Tibial nerve (tissue), 4 donors: ENCODE data around the gene SLC5A6. TPM values are rescaled to one million over a fixed set of nuclear protein-coding genes. Genes with fewer than 3 reads are reported as not detected.

Experiments used
- DNase-seq, 2 donors: peaks; one replicate each; pipeline ENCODE4 v3.0.0-alpha.2; 2019; ENCODE audit warnings: low spot score in 2 of 2
- H3K27ac ChIP-seq, 4 donors: fragments of 200-600 bp; sonication (generic) in 3 of 4; one replicate each; pipeline ENCODE4 v1.5.1; 2017 to 2019; ENCODE audit warnings: mild to moderate bottlenecking in 1 of 4
- H3K27me3 ChIP-seq, 2 donors: fragments of 200-600 bp; sonication (generic) in 1 of 2; one replicate each; pipeline versions ENCODE4 v1.5.1 to v1.6.0; 2017 to 2019
- H3K36me3 ChIP-seq, 3 donors: fragments of 200-600 bp; sonication (generic); one replicate each; pipeline ENCODE4 v1.5.1; 2018 to 2019
- H3K4me1 ChIP-seq, 4 donors: fragments of 200-600 bp; sonication (generic) in 3 of 4; one replicate each; pipeline ENCODE4 v1.5.1; 2017 to 2019
- H3K4me3 ChIP-seq, 4 donors: fragments of 200-600 bp; sonication (generic) in 3 of 4; one replicate each; pipeline ENCODE4 v1.5.1; 2017 to 2019; ENCODE audit warnings: mild to moderate bottlenecking in 1 of 4, moderate library complexity in 1 of 4
- H3K9me3 ChIP-seq, 4 donors: fragments of 200-600 bp; sonication (generic) in 3 of 4; one replicate each; pipeline ENCODE4 v1.5.1; 2017 to 2019
- CTCF ChIP-seq, 5 experiments: fragments of 200-600 bp in 3 of 5; fragments of 450-650 bp in 2 of 5; sonication (generic) in 3 of 5; IDR thresholded peaks; one replicate each; pipeline ENCODE4 v1.5.1; 2016 to 2019; ENCODE audit warnings: antibody characterized with exemption in 5 of 5, mild to moderate bottlenecking in 3 of 5, moderate library complexity in 2 of 5
- EP300 ChIP-seq, 2 donors: sonication (generic); formaldehyde crosslinking; IDR thresholded peaks; one replicate each; pipeline ENCODE4 v1.6.1; 2017; ENCODE audit warnings: antibody characterized with exemption in 2 of 2, mild to moderate bottlenecking in 1 of 2
- POLR2A ChIP-seq, 2 donors: fragments of 450-650 bp; IDR thresholded peaks; one replicate each; pipeline ENCODE4 v1.6.1; 2017; ENCODE audit warnings: antibody characterized with exemption in 2 of 2, mild to moderate bottlenecking in 2 of 2, moderate library complexity in 2 of 2
- WGBS, 2 donors: methylation state at CpG; one replicate each; pipeline ENCODE4 v1.1.5; 2018; 5-methylcytosine and 5-hydroxymethylcytosine counted together
- total RNA-seq, 4 donors: library from RNA; depleted of rRNA; stranded (reverse); fragments of >200 nt; gene quantifications; one replicate each; pipeline ENCODE4 v1.1.0, GENCODE V29; 2016

SLC5A6 gene
- total RNA-seq, 4 donors from 2014 or later, result 19.0 to 50.0 (median 41.5) TPM

GRCh38 chr2:27236626-27237025, 24.6 kb upstream of the SLC5A6 start:
- no peak overlapping the region for H3K4me3 ChIP-seq
- no peak for DNase-seq

GRCh38 chr2:27236136-27236535, 24.1 kb upstream of the SLC5A6 start:
- no peak for DNase-seq
- TF ChIP-seq CTCF (IDR thresholded peaks at IDR 0.05), result no peak
- no peak for TF ChIP-seq POLR2A (IDR thresholded peaks at IDR 0.05)
- TF ChIP-seq EP300 (IDR thresholded peaks at IDR 0.05), result no peak
- H3K36me3 ChIP-seq, result peaks cover 4 to 100% (median 67%) of the 10 kb centered on the region in 3 donors

More at GRCh38 chr2:27236626-27237025, 24.6 kb upstream of the SLC5A6 start:
- Histone ChIP-seq H3K36me3 (peaks cover 6 to 100% (median 62%) of the 10 kb centered on the region in 3 donors), H3K27me3 (no peaks in the 10 kb centered on the region), H3K9me3 (no peaks in the 10 kb centered on the region), H3K4me1 (no peaks in the 10 kb centered on the region), H3K27ac (no peak overlapping the region)
- WGBS, 2 donors, result 84 to 94% methylated on average over 3 of the region's 3 CpGs
- TF ChIP-seq POLR2A (IDR thresholded peaks at IDR 0.05) (no peak), EP300 (IDR thresholded peaks at IDR 0.05) (no peak), CTCF (IDR thresholded peaks at IDR 0.05) (no peak)

GRCh38 chr2:27233341-27233740, 21.3 kb upstream of the SLC5A6 start:
- WGBS, 2 donors, result 93 to 95% methylated on average over 11 to 12 of the region's 14 CpGs
- Histone ChIP-seq H3K27me3 (no peaks in the 10 kb centered on the region), H3K4me3 (no peak overlapping the region), H3K27ac (no peak overlapping the region), H3K4me1 (no peaks in the 10 kb centered on the region), H3K36me3 (peaks cover 0 to 100% (median 51%) of the 10 kb centered on the region in 3 donors), H3K9me3 (no peaks in the 10 kb centered on the region)
- TF ChIP-seq CTCF (IDR thresholded peaks at IDR 0.05), result no peak
- TF ChIP-seq POLR2A (IDR thresholded peaks at IDR 0.05), result no peak
- TF ChIP-seq EP300 (IDR thresholded peaks at IDR 0.05), result no peak
- no peak for DNase-seq

More at GRCh38 chr2:27236136-27236535, 24.1 kb upstream of the SLC5A6 start:
- Histone ChIP-seq H3K4me1 (no peaks in the 10 kb centered on the region), H3K27ac (no peak overlapping the region), H3K4me3 (no peak overlapping the region), H3K27me3 (no peaks in the 10 kb centered on the region), H3K9me3 (no peaks in the 10 kb centered on the region)
- WGBS, 2 donors, result 94 to 95% methylated on average over 12 of the region's 12 CpGs

GRCh38 chr2:27231921-27232320, 19.9 kb upstream of the SLC5A6 start:
- no peaks in the 10 kb centered on the region for H3K27me3 ChIP-seq
- no peak for TF ChIP-seq POLR2A (IDR thresholded peaks at IDR 0.05)
- TF ChIP-seq EP300 (IDR thresholded peaks at IDR 0.05), result no peak
- no peak for TF ChIP-seq CTCF (IDR thresholded peaks at IDR 0.05)
- H3K4me1 ChIP-seq, result no peaks in the 10 kb centered on the region
- no peak overlapping the region for H3K4me3 ChIP-seq
- no peaks in the 10 kb centered on the region for H3K9me3 ChIP-seq
- 94 to 95% methylated on average over 13 of the region's 13 CpGs for WGBS, 2 donors
- no peak overlapping the region for H3K27ac ChIP-seq
- DNase-seq, result no peak
- peaks cover 0 to 100% (median 41%) of the 10 kb centered on the region in 3 donors for H3K36me3 ChIP-seq

- DNase-seq, result no peak
- peaks cover 0 to 100% (median 39%) of the 10 kb centered on the region in 3 donors for H3K36me3 ChIP-seq
Observed at GRCh38 chr2:27227501-27227900, 15.4 kb upstream of the SLC5A6 start.

More at GRCh38 chr2:27227501-27227900, 15.4 kb upstream of the SLC5A6 start:
- H3K4me1 ChIP-seq, result no peaks in the 10 kb centered on the region
- H3K4me3 ChIP-seq, result no peak overlapping the region
- no peaks in the 10 kb centered on the region for H3K9me3 ChIP-seq
- H3K27me3 ChIP-seq, result no peaks in the 10 kb centered on the region
- TF ChIP-seq POLR2A (IDR thresholded peaks at IDR 0.05), result no peak
- TF ChIP-seq CTCF (IDR thresholded peaks at IDR 0.05), result no peak
- TF ChIP-seq EP300 (IDR thresholded peaks at IDR 0.05), result no peak
- H3K27ac ChIP-seq, result no peak overlapping the region
- 67 to 68% methylated on average over 2 of the region's 2 CpGs for WGBS, 2 donors
